AG09309 (cell line): Measurements from ENCODE around the gene C1QTNF5.

Experiments used
- DNase-seq: peaks from one replicate; pipeline ENCODE4 v3.0.0-alpha.2; 2010; ENCODE audit warnings: low read depth
- H3K4me3 ChIP-seq: 2 replicates; pipeline ENCODE4 v1.5.1; 2011; ENCODE audit warnings: mild to moderate bottlenecking, low read depth, low read length, moderate library complexity; ENCODE audit not compliant: control insufficient read depth
- TF ChIP-seq, protein P1 (sequence below): IDR thresholded peaks from 2 replicates; pipeline ENCODE4 v1.5.1; 2011; ENCODE audit warnings: mild to moderate bottlenecking, low read depth, low read length, inconsistent platforms; ENCODE audit not compliant: insufficient read depth, control insufficient read depth; ENCODE audit errors: missing control alignments

The C1QTNF5 gene

DNA sequence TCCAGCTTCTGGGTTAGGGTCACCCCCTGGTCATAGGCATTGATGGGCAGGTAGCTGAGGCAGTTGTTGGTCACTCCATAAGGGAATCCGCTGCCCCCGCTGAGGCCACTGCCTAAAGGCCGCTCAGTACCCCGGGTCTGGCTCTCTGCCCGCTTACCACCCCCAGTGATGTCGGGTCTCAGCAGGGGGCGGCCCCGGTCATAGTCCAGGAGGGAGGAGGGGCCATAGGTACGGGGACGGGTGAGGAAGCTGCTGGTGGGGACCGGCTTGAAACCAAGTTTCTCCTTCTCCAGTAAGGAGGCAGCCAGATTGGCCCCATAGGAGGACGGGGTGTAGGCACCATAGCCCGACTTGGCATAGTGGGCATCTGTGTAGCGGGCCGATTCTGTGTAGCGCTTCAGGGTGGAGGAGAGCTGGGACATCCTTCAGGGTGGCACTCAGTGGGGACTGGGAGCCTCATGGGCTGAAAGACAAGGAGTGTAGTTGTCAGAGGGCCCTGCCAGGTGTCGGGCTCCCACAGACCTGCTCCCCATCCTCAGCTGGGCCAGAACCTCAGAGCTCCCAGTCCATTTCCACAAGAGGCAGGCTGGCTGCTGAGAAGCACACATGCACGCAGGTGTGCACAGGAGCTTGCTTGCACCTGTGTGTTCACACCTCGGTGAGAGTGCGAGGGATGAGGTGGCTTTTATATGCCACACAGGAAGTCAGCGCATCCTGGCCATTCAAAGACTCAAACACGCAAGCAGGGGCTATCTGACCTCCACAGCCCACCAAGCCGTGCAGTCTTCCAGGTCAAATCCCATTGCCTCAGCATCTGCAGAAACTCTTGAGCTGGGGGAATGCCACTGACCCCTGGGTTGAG is 32.6 kb upstream of the C1QTNF5 start:
- TF ChIP-seq, protein P1, sequence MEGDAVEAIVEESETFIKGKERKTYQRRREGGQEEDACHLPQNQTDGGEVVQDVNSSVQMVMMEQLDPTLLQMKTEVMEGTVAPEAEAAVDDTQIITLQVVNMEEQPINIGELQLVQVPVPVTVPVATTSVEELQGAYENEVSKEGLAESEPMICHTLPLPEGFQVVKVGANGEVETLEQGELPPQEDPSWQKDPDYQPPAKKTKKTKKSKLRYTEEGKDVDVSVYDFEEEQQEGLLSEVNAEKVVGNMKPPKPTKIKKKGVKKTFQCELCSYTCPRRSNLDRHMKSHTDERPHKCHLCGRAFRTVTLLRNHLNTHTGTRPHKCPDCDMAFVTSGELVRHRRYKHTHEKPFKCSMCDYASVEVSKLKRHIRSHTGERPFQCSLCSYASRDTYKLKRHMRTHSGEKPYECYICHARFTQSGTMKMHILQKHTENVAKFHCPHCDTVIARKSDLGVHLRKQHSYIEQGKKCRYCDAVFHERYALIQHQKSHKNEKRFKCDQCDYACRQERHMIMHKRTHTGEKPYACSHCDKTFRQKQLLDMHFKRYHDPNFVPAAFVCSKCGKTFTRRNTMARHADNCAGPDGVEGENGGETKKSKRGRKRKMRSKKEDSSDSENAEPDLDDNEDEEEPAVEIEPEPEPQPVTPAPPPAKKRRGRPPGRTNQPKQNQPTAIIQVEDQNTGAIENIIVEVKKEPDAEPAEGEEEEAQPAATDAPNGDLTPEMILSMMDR: no peak

DNA sequence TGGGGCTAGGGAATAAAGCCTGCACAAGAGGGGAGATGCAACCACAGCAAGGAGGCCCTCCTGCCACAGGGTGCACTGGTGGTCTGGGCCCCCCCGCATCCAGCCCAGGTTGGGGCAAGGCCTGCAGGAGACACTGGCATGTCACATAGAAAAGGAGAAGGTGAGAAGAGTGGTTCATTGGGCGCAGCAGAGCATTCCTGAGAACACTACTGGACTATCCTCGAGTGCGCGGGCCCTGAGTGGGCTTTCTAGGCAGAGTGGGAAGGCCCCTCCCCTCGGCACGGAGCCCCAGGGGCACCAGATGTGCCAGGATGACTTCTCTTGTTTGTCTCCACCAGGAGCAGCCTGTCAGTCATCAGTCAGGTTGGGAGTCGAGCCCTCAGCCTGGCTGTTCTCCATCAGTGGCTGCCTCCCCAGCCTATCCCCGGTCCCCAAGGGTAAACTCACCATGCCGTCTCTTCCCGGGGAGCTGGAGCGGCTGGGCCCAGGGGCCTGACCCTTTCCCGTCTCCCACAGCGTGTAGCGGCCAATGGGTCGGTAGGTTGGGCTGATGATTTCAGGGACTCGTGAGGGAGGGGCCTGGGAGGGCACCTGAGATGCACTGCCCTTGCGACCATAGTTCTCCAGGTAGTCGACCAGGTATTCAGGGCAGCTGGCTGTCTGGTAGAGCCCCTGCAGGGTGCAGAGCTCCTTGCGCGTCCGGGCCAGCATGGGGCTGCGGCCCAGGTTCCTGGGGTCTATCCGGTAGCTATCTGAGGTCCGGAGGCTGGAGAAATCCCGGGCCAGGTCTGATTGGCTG is 31.8 kb upstream of the C1QTNF5 start:
- no peak overlapping the region for H3K4me3 ChIP-seq
- TF ChIP-seq, protein P1: no peak

More for the DNA sequence above, 32.6 kb upstream of the C1QTNF5 start:
- no peak for DNase-seq
- no peak overlapping the region for H3K4me3 ChIP-seq

DNA sequence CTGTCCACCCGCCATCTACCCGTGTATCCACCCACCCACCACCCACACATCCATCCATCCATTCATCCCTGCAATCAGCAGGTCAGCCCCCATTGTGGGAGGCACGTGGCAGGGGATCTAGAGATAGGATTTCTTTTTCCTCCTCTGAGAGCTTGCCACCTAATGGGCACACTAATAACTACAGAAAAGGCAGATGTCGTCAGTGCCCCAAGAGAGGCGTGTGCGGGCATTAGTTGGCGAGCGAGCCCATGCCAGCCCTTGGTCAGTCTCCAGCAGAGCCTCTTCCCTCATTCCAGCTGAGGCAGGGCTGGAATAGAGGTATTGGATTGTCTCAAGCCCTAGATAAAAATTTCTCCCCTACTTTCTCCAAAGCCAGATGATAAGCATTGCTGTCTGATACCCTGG is 31.1 kb upstream of the C1QTNF5 start:
- no peak for DNase-seq
- TF ChIP-seq, protein P1: peak; percentile 5
- no peak overlapping the region for H3K4me3 ChIP-seq

More for the DNA sequence above, 31.8 kb upstream of the C1QTNF5 start:
- DNase-seq: no peak

DNA sequence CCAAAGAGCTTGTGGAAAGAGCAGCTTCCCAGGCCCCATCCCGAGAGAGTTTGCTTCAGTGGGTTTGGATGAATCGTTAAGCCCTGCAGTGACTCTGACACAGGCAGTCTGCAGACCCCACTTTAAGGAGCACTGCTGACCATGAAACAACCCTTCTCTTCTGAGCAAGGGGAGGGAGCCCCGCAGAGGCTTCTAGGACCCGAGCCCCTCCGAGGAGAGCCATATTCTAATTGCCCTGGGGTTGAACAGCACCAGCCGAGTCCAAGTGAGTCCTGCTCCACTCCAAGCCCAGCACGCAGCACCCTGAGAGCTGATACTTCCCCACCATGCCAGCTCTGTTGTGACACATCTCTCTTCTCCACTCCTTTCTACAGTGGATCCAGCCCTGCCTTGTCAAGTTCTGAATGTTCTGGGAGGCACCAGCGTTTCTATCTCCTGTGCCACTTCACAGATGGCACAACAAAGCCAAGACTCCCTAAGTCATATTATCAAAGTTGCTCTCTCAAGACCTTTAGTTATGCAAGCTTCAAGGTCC is 30.5 kb upstream of the C1QTNF5 start:
- no peak overlapping the region for H3K4me3 ChIP-seq
- no peak for DNase-seq
- TF ChIP-seq, protein P1: no peak

DNA sequence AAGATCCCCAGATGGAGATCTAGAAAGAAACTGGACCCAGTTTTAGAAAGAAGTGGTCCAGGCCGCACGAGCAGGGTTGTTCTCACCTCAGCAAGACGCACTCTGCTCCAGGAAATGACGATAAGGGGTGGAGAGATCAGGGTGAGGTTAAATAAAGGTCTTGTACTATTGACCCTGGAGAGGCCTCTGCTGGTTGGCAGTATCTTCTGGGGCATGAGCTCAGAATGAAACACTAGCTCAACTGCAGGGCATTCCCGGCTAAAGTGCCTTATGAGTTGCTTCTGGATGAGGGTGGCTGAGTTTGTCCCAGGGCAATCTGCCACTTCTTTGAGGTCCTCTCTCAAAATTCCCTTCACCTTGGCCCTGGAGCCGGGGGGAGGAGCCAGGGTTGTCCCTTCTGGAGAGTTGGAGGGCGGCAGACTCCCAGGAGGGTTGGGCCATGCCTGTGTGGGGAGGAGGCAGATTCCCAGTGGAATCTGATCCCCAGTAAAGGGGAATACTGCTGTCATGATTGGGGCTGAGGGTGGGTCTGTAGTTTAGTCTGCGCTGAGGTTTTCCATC is 29.9 kb upstream of the C1QTNF5 start:
- TF ChIP-seq, protein P1: no peak
- DNase-seq: no peak

DNA sequence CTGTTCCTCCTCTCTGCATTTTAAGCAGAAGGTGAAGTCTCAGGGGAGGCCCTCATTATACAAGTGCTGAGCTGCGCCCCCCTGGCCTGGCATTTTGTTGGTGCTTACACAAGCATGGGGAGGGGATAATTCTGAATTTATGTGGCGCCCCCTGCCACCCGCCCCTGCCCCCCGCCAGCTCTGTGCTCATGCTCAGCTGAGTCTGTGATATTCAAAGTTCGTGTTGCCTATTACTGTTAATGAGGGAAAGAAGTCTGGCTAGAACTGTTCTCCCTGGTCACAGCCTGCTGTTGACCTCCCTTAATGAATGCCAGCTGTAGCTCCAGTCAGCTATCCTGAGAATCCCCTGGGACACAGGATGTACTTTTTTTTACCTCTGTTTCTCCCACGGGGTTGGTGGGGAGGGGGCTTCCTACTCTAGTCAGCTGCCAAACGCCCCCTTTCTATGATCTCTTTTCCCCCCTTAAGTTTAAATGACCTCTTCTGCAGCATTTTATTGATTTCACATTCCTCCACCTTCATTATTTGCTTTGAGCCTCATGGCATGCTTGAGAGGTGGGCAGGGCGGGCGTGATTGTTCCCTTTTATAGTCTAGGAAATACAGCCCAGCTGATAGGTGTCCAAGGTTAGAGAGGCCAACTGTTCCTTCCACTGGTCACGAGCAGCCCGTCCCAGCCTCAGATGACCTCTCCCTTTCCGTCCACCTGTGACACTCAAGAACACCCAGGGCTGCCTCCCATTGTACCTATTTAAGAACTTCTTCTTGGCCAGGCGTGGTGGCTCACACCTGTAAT is 28.6 kb upstream of the C1QTNF5 start:
- TF ChIP-seq, protein P1: no peak
- no peak for DNase-seq
- H3K4me3 ChIP-seq: no peak overlapping the region

More for the DNA sequence above, 29.9 kb upstream of the C1QTNF5 start:
- H3K4me3 ChIP-seq: no peak overlapping the region
